GM12874 (cell line): ENCODE results near the gene CDX1.

Experiments used
- CTCF ChIP-seq: IDR thresholded peaks from 2 replicates; pipeline ENCODE4 v1.5.1; 2011; ENCODE audit warnings: low read depth, mild to moderate bottlenecking, control low read depth, low read length, moderate library complexity; ENCODE audit not compliant: insufficient read depth

The CDX1 gene

GRCh38 chr5:150167512-150167850, 903 bp downstream of the CDX1 start:
- TF ChIP-seq CTCF, result no peak

GRCh38 chr5:150167908-150168307, 1.3 kb downstream of the CDX1 start:
- TF ChIP-seq CTCF, result peak; percentile 32

GRCh38 chr5:150168864-150169263, 2.3 kb downstream of the CDX1 start:
- no peak for TF ChIP-seq CTCF

GRCh38 chr5:150172145-150172544, 5.6 kb downstream of the CDX1 start:
- no peak for TF ChIP-seq CTCF

- no peak for TF ChIP-seq CTCF
Observed at GRCh38 chr5:150172556-150172955, 6.0 kb downstream of the CDX1 start.

GRCh38 chr5:150173161-150173560, 6.6 kb downstream of the CDX1 start:
- TF ChIP-seq CTCF, result no peak

- no peak for TF ChIP-seq CTCF
Observed at GRCh38 chr5:150174285-150174684, 7.7 kb downstream of the CDX1 start.

- TF ChIP-seq CTCF, result no peak
Observed at GRCh38 chr5:150175076-150175475, 8.5 kb downstream of the CDX1 start.
